ENCODE data around the gene TMEM108. TPM values are rescaled to one million over a fixed set of nuclear protein-coding genes. Genes with fewer than 3 reads are reported as not detected.

TMEM108 gene
- polyA plus RNA-seq, 1 donor from 2014 or later, result 2.1 TPM

- no peaks in the 10 kb centered on the region for H3K79me2 ChIP-seq (replicated peaks; ENCODE audit: insufficient read depth, low read length)
- H3K4me3 ChIP-seq (ENCODE audit: low read length), result no peak overlapping the region
- H3K27me3 ChIP-seq (ENCODE audit: insufficient read depth, low read depth, low read length), result no peaks in the 10 kb centered on the region
- H3K4me2 ChIP-seq (ENCODE audit: low read length), result no peak overlapping the region
- no peaks in the 10 kb centered on the region for H3F3A ChIP-seq (ENCODE audit: insufficient read depth, low read length, poor library complexity, severe bottlenecking)
- H3K27ac ChIP-seq (ENCODE audit: low read length), result no peak overlapping the region
- no peaks in the 10 kb centered on the region for H4K20me1 ChIP-seq (ENCODE audit: insufficient read depth)
- H3K36me3 ChIP-seq (ENCODE audit: insufficient read depth, low read length), result no peaks in the 10 kb centered on the region
- H3K9me3 ChIP-seq (ENCODE audit: low read length), result no peaks in the 10 kb centered on the region
- TF ChIP-seq EZH2 (IDR thresholded peaks at IDR 0.05; ENCODE audit: borderline replicate concordance, insufficient read depth, low read length, poor library complexity, severe bottlenecking) (no peak), MXI1 (conservative IDR thresholded peaks at IDR 0.05; ENCODE audit: poor library complexity, severe bottlenecking) (no peak), SMC3 (conservative IDR thresholded peaks at IDR 0.05; ENCODE audit: poor library complexity) (no peak), TAF1 (IDR thresholded peaks at IDR 0.05; ENCODE audit: low read depth) (no peak), CTCF (IDR thresholded peaks at IDR 0.05; ENCODE audit: poor library complexity, severe bottlenecking) (no peak), REST (IDR thresholded peaks at IDR 0.05; ENCODE audit: borderline replicate concordance) (no peak), RAD21 (conservative IDR thresholded peaks at IDR 0.05) (no peak), POLR2AphosphoS5 (IDR thresholded peaks at IDR 0.05) (no peak), EP300 (conservative IDR thresholded peaks at IDR 0.05; ENCODE audit: poor library complexity, severe bottlenecking) (no peak)
- H2AFZ ChIP-seq (ENCODE audit: low read depth, low read length), result no peak overlapping the region
- H3K9me2 ChIP-seq (ENCODE audit: insufficient read depth, low read length), result no peaks in the 10 kb centered on the region
- no peak overlapping the region for H3K9ac ChIP-seq (ENCODE audit: low read length)
Observed at GRCh38 chr3:133023362-133023761, 14.8 kb upstream of the TMEM108 start.

- peak overlapping the region; percentile 24 for H3K27ac ChIP-seq (ENCODE audit: low read length)
- H3K79me2 ChIP-seq (replicated peaks; ENCODE audit: insufficient read depth, low read length), result no peaks in the 10 kb centered on the region
- no peaks in the 10 kb centered on the region for H3F3A ChIP-seq (ENCODE audit: insufficient read depth, low read length, poor library complexity, severe bottlenecking)
- no peaks in the 10 kb centered on the region for H3K36me3 ChIP-seq (ENCODE audit: insufficient read depth, low read length)
- no peak overlapping the region for H3K9ac ChIP-seq (ENCODE audit: low read length)
- TF ChIP-seq SMC3 (conservative IDR thresholded peaks at IDR 0.05; ENCODE audit: poor library complexity) (no peak), EZH2 (IDR thresholded peaks at IDR 0.05; ENCODE audit: borderline replicate concordance, insufficient read depth, low read length, poor library complexity, severe bottlenecking) (no peak), CTCF (IDR thresholded peaks at IDR 0.05; ENCODE audit: poor library complexity, severe bottlenecking) (no peak), TAF1 (IDR thresholded peaks at IDR 0.05; ENCODE audit: low read depth) (no peak), EP300 (conservative IDR thresholded peaks at IDR 0.05; ENCODE audit: poor library complexity, severe bottlenecking) (no peak), POLR2AphosphoS5 (IDR thresholded peaks at IDR 0.05) (no peak), MXI1 (conservative IDR thresholded peaks at IDR 0.05; ENCODE audit: poor library complexity, severe bottlenecking) (no peak)
- H3K9me3 ChIP-seq (ENCODE audit: low read length), result no peaks in the 10 kb centered on the region
- no peaks in the 10 kb centered on the region for H3K27me3 ChIP-seq (ENCODE audit: insufficient read depth, low read depth, low read length)
- no peak overlapping the region for H3K4me3 ChIP-seq (ENCODE audit: low read length)
- no peak overlapping the region for H3K4me2 ChIP-seq (ENCODE audit: low read length)
- no peaks in the 10 kb centered on the region for H3K9me2 ChIP-seq (ENCODE audit: insufficient read depth, low read length)
- no peaks in the 10 kb centered on the region for H4K20me1 ChIP-seq (ENCODE audit: insufficient read depth)
- no peak overlapping the region for H2AFZ ChIP-seq (ENCODE audit: low read depth, low read length)
Observed at GRCh38 chr3:133025546-133025945, 12.6 kb upstream of the TMEM108 start.

Data from neural cell (in vitro differentiated cells).